HepG2 (cell line): ENCODE data around the gene ZMYND10. TPM values are rescaled to one million over a fixed set of nuclear protein-coding genes. Genes with fewer than 3 reads are reported as not detected.

Experiments used
- ARID2 ChIP-seq: sonication (generic); formaldehyde crosslinking; IDR thresholded peaks from 2 replicates; pipeline ENCODE4 v1.8.1; 2022; ENCODE audit warnings: mild to moderate bottlenecking, missing genetic modification reagents, borderline replicate concordance
- CREM ChIP-seq, 2 experiments: sonication (generic) in 1 of 2; formaldehyde crosslinking in 1 of 2; IDR thresholded peaks; 2 replicates each; pipeline versions ENCODE4 v1.4.0 to v1.6.1; 2016 to 2020; ENCODE audit warnings: antibody characterized with exemption in 1 of 2, mild to moderate bottlenecking in 1 of 2, missing genetic modification reagents in 1 of 2
- FOXA1 ChIP-seq, 2 experiments: fragments of 450-650 bp in 1 of 2; sonication (generic) in 1 of 2; formaldehyde crosslinking in 1 of 2; IDR thresholded peaks; 2 replicates each; pipeline versions ENCODE4 v1.4.0 to v1.6.1; 2016 to 2020; ENCODE audit warnings: missing genetic modification reagents in 1 of 2
- HNRNPL ChIP-seq: fragments of 200-400 bp; formaldehyde crosslinking; IDR thresholded peaks from 2 replicates; pipeline ENCODE4 v1.6.1; 2017; ENCODE audit warnings: mild to moderate bottlenecking, low read depth, low read length
- KDM1A ChIP-seq: IDR thresholded peaks from 2 replicates; pipeline ENCODE4 v1.6.1; 2016; ENCODE audit warnings: missing compliant biosample characterization
- MEIS2 ChIP-seq: sonication (generic); formaldehyde crosslinking; IDR thresholded peaks from 2 replicates; pipeline ENCODE4 v1.9.0; 2021; ENCODE audit warnings: mild to moderate bottlenecking, missing genetic modification reagents
- NFKBIZ ChIP-seq: IDR thresholded peaks from 2 replicates; pipeline ENCODE4 v1.6.1; 2018; ENCODE audit warnings: missing genetic modification reagents, missing compliant biosample characterization
- RARA ChIP-seq: IDR thresholded peaks from 2 replicates; pipeline ENCODE4 v1.6.1; 2016; ENCODE audit warnings: missing genetic modification reagents, missing compliant biosample characterization
- REPIN1 ChIP-seq: sonication (generic); formaldehyde crosslinking; IDR thresholded peaks from 2 replicates; pipeline ENCODE4 v1.8.0; 2022; ENCODE audit warnings: missing genetic modification reagents, low read depth, mild to moderate bottlenecking, borderline replicate concordance
- TBP ChIP-seq: sonication (generic); formaldehyde crosslinking; IDR thresholded peaks from 2 replicates; pipeline ENCODE4 v1.5.0; 2020; ENCODE audit warnings: missing genetic modification reagents
- U2AF1 ChIP-seq: fragments of 200-400 bp; formaldehyde crosslinking; optimal IDR thresholded peaks from 2 replicates; pipeline ENCODE3; 2017; ENCODE audit warnings: mild to moderate bottlenecking, low read depth, low read length
- ZFP41 ChIP-seq: sonication (generic); formaldehyde crosslinking; IDR thresholded peaks from 2 replicates; pipeline ENCODE4 v1.4.0; 2020; ENCODE audit warnings: mild to moderate bottlenecking, missing genetic modification reagents, borderline replicate concordance
- ZMYM4 ChIP-seq: sonication (generic); formaldehyde crosslinking; IDR thresholded peaks from 2 replicates; pipeline ENCODE4 v1.8.1; 2023; ENCODE audit warnings: mild to moderate bottlenecking, missing genetic modification reagents
- ZNF263 ChIP-seq: sonication (generic); formaldehyde crosslinking; IDR thresholded peaks from 2 replicates; pipeline ENCODE4 v1.4.0; 2020; ENCODE audit warnings: missing genetic modification reagents
- ZNF274 ChIP-seq: sonication (generic); formaldehyde crosslinking; IDR thresholded peaks from 2 replicates; pipeline ENCODE4 v1.5.1; 2020; ENCODE audit warnings: mild to moderate bottlenecking, missing genetic modification reagents
- ZNF501 ChIP-seq: sonication (generic); formaldehyde crosslinking; IDR thresholded peaks from 2 replicates; pipeline ENCODE4 v1.5.1; 2020; ENCODE audit warnings: mild to moderate bottlenecking, moderate library complexity, missing genetic modification reagents
- ZNF556 ChIP-seq: sonication (generic); formaldehyde crosslinking; IDR thresholded peaks from 2 replicates; pipeline ENCODE4 v1.4.0; 2020; ENCODE audit warnings: mild to moderate bottlenecking, missing genetic modification reagents, borderline replicate concordance
- ZNF557 ChIP-seq: sonication (generic); formaldehyde crosslinking; IDR thresholded peaks from 2 replicates; pipeline ENCODE4 v1.4.0; 2020; ENCODE audit warnings: missing genetic modification reagents
- ZNF569 ChIP-seq: sonication (generic); formaldehyde crosslinking; IDR thresholded peaks from 2 replicates; pipeline ENCODE4 v1.5.0; 2020; ENCODE audit warnings: mild to moderate bottlenecking, missing genetic modification reagents, moderate library complexity, borderline replicate concordance
- ZNF598 ChIP-seq: sonication (generic); formaldehyde crosslinking; IDR thresholded peaks from 2 replicates; pipeline ENCODE4 v1.5.1; 2020; ENCODE audit warnings: mild to moderate bottlenecking, missing genetic modification reagents, borderline replicate concordance
- ZNF652 ChIP-seq: IDR thresholded peaks from 2 replicates; pipeline ENCODE4 v1.6.1; 2016; ENCODE audit warnings: low read depth, borderline replicate concordance
- ZNF788 ChIP-seq: sonication (generic); formaldehyde crosslinking; IDR thresholded peaks from 2 replicates; pipeline ENCODE4 v1.5.0; 2020; ENCODE audit warnings: mild to moderate bottlenecking, missing genetic modification reagents, borderline replicate concordance
- polyA plus RNA-seq, 8 experiments: library from polyadenylated mRNA; depleted of rRNA in 3 of 8; stranded (reverse) in 7 of 8; unstranded in 1 of 8; fragments of >200 nt; fragmentation: Illumina TruSeq in 4 of 8; extraction: Trizol in 4 of 8; gene quantifications; 2 replicates each; pipeline versions ENCODE4 v1.2.1 to v1.2.3, GENCODE V29; 2011 to 2016; ENCODE audit warnings: low read depth in 4 of 8, missing spikeins in 1 of 8, mixed read lengths in 1 of 8; ENCODE audit not compliant: insufficient read depth in 1 of 8
- total RNA-seq, 5 experiments: library from RNA; depleted of rRNA; stranded (reverse); fragments of >200 nt; fragmentation: Illumina TruSeq; extraction: Trizol; gene quantifications; 2 replicates each; pipeline ENCODE4 v1.2.3, GENCODE V29; 2016; ENCODE audit warnings: low read depth in 1 of 5
- TF ChIP-seq, protein P1 (sequence below): sonication (generic); formaldehyde crosslinking; IDR thresholded peaks from 2 replicates; pipeline ENCODE4 v1.8.1; 2023; ENCODE audit warnings: mild to moderate bottlenecking, moderate library complexity, missing genetic modification reagents
- TF ChIP-seq, protein P2 (sequence below): sonication (generic); formaldehyde crosslinking; IDR thresholded peaks from 2 replicates; pipeline ENCODE4 v1.4.0; 2020; ENCODE audit warnings: missing genetic modification reagents
- TF ChIP-seq, protein P3 (sequence below): sonication (generic); formaldehyde crosslinking; conservative IDR thresholded peaks from 2 replicates; pipeline ENCODE4 v1.8.0; 2022; ENCODE audit warnings: mild to moderate bottlenecking, moderate library complexity, missing genetic modification reagents

The ZMYND10 gene
- total and polyA plus RNA-seq, 2 of the 13 experiments (the other 11 are each of a cell fraction or from before 2014, with no cell fraction given), result 0.60 to 0.74 TPM

DNA sequence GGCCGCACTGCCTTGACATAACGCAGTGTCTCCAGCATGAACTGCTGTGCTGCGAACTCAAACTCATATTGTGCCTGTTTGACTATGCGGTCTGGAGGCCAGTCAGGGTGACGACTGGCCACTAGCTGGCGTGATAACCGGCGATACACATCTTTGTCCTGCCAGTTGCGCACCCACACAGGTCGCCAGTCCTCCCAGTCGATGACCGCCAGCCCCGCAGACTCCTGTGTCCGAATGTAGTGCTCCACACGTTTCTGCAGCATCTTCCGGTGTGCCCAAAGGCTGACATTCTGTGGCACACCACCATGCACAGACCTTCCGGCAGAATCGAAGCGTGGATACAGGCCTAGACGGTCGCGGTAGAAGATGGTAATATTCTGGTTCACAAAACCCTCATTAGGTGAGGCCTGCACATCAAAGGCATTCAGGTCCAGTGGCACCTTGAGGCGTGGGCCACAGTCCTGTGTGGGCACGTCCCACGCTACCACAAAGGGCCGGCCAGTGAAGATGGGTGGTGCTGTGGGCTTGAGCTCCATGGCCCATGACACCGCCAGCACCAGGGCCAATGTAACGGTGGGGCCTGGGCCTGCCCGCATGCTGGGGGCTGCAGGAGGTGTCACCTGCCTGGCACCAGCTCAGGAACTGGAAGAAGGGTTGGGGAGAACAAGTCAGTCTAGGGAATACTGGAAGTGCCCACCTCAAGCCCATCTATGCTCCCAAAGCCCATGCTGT is 25.5 kb downstream of the ZMYND10 start (continued):
- TF ChIP-seq, protein P1, sequence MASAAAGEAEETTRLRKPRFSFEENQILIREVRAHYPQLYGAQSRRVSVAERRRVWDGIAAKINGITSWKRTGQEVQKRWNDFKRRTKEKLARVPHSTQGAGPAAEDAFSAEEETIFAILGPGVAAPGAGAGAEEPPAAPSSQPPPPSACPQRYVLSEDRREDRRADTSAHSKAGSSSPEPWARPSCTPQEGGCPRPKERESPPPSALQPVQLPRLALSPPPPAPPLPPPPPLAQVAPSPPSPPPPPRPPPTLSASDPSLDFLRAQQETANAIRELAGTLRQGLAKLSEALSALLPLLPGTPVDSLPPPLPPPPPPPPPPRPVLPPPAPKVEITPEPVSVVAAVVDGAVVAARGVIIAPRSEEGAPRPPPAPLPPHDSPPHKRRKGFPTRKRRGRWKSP (CRISPR knock-in tag), result no peak
- TF ChIP-seq ZNF788 (CRISPR knock-in tag), result 0 out of 2 replicates have a peak, but pooled peaks have one; percentile 13
- no peak for TF ChIP-seq ARID2 (CRISPR knock-in tag)
- no peak for TF ChIP-seq ZFP41 (CRISPR knock-in tag)
- TF ChIP-seq ZNF263 (CRISPR knock-in tag), result peak; percentile 74
- TF ChIP-seq, protein P2, sequence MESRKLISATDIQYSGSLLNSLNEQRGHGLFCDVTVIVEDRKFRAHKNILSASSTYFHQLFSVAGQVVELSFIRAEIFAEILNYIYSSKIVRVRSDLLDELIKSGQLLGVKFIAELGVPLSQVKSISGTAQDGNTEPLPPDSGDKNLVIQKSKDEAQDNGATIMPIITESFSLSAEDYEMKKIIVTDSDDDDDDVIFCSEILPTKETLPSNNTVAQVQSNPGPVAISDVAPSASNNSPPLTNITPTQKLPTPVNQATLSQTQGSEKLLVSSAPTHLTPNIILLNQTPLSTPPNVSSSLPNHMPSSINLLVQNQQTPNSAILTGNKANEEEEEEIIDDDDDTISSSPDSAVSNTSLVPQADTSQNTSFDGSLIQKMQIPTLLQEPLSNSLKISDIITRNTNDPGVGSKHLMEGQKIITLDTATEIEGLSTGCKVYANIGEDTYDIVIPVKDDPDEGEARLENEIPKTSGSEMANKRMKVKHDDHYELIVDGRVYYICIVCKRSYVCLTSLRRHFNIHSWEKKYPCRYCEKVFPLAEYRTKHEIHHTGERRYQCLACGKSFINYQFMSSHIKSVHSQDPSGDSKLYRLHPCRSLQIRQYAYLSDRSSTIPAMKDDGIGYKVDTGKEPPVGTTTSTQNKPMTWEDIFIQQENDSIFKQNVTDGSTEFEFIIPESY (CRISPR knock-in tag), result peak; percentile 89
- TF ChIP-seq FOXA1 (IDR thresholded peaks at IDR 0.05), result no peak
- TF ChIP-seq FOXA1 (CRISPR knock-in tag; IDR thresholded peaks at IDR 0.05), result no peak
- no peak for TF ChIP-seq MEIS2 (CRISPR knock-in tag)
- no peak for TF ChIP-seq ZNF557 (CRISPR knock-in tag)
- no peak for TF ChIP-seq CREM (IDR thresholded peaks at IDR 0.05)
- no peak for TF ChIP-seq CREM (CRISPR knock-in tag; IDR thresholded peaks at IDR 0.05)
- TF ChIP-seq, protein P3, sequence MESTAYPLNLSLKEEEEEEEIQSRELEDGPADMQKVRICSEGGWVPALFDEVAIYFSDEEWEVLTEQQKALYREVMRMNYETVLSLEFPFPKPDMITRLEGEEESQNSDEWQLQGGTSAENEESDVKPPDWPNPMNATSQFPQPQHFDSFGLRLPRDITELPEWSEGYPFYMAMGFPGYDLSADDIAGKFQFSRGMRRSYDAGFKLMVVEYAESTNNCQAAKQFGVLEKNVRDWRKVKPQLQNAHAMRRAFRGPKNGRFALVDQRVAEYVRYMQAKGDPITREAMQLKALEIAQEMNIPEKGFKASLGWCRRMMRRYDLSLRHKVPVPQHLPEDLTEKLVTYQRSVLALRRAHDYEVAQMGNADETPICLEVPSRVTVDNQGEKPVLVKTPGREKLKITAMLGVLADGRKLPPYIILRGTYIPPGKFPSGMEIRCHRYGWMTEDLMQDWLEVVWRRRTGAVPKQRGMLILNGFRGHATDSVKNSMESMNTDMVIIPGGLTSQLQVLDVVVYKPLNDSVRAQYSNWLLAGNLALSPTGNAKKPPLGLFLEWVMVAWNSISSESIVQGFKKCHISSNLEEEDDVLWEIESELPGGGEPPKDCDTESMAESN, result 0 out of 2 replicates have a peak, but pooled peaks have one; percentile 3
- TF ChIP-seq KDM1A (CRISPR knock-in tag), result no peak
- TF ChIP-seq ZMYM4 (CRISPR knock-in tag), result 0 out of 2 replicates have a peak, but pooled peaks have one; percentile 11
- no peak for TF ChIP-seq ZNF652 (CRISPR knock-in tag)
- no peak for TF ChIP-seq TBP (CRISPR knock-in tag)
- no peak for TF ChIP-seq NFKBIZ (CRISPR knock-in tag)
- TF ChIP-seq U2AF1, result no peak
- TF ChIP-seq ZNF501 (CRISPR knock-in tag), result peak; percentile 41; the same call in 1 of the 2 replicates
- 0 out of 2 replicates have a peak, but pooled peaks have one; percentile 57 for TF ChIP-seq HNRNPL
- TF ChIP-seq ZNF274 (CRISPR knock-in tag), result peak; percentile 48; the same call in 1 of the 2 replicates
- TF ChIP-seq ZNF569 (CRISPR knock-in tag), result no peak
- peak; percentile 35; the same call in 1 of the 2 replicates for TF ChIP-seq ZNF598 (CRISPR knock-in tag)
- TF ChIP-seq RARA (CRISPR knock-in tag), result no peak
- no peak for TF ChIP-seq ZNF556 (CRISPR knock-in tag)
- TF ChIP-seq REPIN1 (CRISPR knock-in tag), result no peak
